Subcutaneous abdominal adipose tissue (tissue), 5 donors: ENCODE measurements around the gene TUBB.

Experiments
- H3K27ac ChIP-seq: one replicate; pipeline ENCODE4 v1.7.0; 2013; ENCODE audit warnings: low read depth, mild to moderate bottlenecking, inconsistent platforms, low read length, moderate library complexity
- H3K27me3 ChIP-seq, 5 donors: one replicate each; pipeline ENCODE4 v1.7.0; 2013; ENCODE audit warnings: low read length in 5 of 5, inconsistent platforms in 1 of 5; ENCODE audit not compliant: control insufficient read depth in 5 of 5, insufficient read depth in 4 of 5
- H3K36me3 ChIP-seq, 5 donors: one replicate each; pipeline ENCODE4 v1.7.0; 2013; ENCODE audit warnings: low read length in 5 of 5; ENCODE audit not compliant: control insufficient read depth in 5 of 5, insufficient read depth in 5 of 5
- H3K4me1 ChIP-seq, 5 donors: one replicate each; pipeline ENCODE4 v1.7.0; 2013; ENCODE audit warnings: low read length in 5 of 5, mild to moderate bottlenecking in 3 of 5, moderate library complexity in 1 of 5; ENCODE audit not compliant: control insufficient read depth in 5 of 5, insufficient read depth in 5 of 5
- H3K4me3 ChIP-seq, 5 donors: one replicate each; pipeline ENCODE4 v1.7.0; 2013; ENCODE audit warnings: low read length in 5 of 5, low read depth in 1 of 5
- H3K9ac ChIP-seq, 5 donors: one replicate each; pipeline ENCODE4 v1.7.0; 2013; ENCODE audit warnings: low read length in 5 of 5, mild to moderate bottlenecking in 4 of 5, moderate library complexity in 3 of 5
- H3K9me3 ChIP-seq, 5 donors: one replicate each; pipeline ENCODE4 v1.7.0; 2013; ENCODE audit warnings: low read length in 5 of 5; ENCODE audit not compliant: control insufficient read depth in 5 of 5
- donor health status: healthy.
- donor health status: healthy.
- donor health status: healthy.
- donor health status: healthy.
- donor health status: healthy.

TUBB gene

GRCh38 chr6:30769088-30769852 lies 49.1 kb downstream of the TUBB start:
- Histone ChIP-seq H3K4me3 (peak overlapping the region in 1 of 5 donors; percentile 29), H3K27me3 (no peaks in the 10 kb centered on the region), H3K27ac (no peak overlapping the region), H3K9ac (peak overlapping the region in 1 of 5 donors; percentile 51), H3K36me3 (no peaks in the 10 kb centered on the region), H3K4me1 (peaks cover 5 to 17% (median 10%) of the 10 kb centered on the region in 5 donors), H3K9me3 (no peaks in the 10 kb centered on the region)

- Histone ChIP-seq H3K9me3 (no peaks in the 10 kb centered on the region), H3K4me1 (peaks cover 5 to 17% (median 10%) of the 10 kb centered on the region in 5 donors), H3K36me3 (no peaks in the 10 kb centered on the region), H3K27ac (no peak overlapping the region), H3K4me3 (no peak overlapping the region), H3K9ac (no peak overlapping the region), H3K27me3 (no peaks in the 10 kb centered on the region)
Measured at GRCh38 chr6:30769853-30770524, 49.8 kb downstream of the TUBB start.

- Histone ChIP-seq H3K9ac (no peak overlapping the region), H3K27me3 (no peaks in the 10 kb centered on the region), H3K4me3 (no peak overlapping the region), H3K27ac (no peak overlapping the region), H3K36me3 (no peaks in the 10 kb centered on the region), H3K9me3 (no peaks in the 10 kb centered on the region), H3K4me1 (peaks cover 5 to 17% (median 10%) of the 10 kb centered on the region in 5 donors)
Measured at GRCh38 chr6:30770592-30770991, 50.4 kb downstream of the TUBB start.

- Histone ChIP-seq H3K4me1 (peaks cover 3 to 21% (median 17%) of the 10 kb centered on the region in 5 donors), H3K27me3 (no peaks in the 10 kb centered on the region), H3K36me3 (no peaks in the 10 kb centered on the region), H3K9ac (no peak overlapping the region), H3K27ac (no peak overlapping the region), H3K9me3 (no peaks in the 10 kb centered on the region), H3K4me3 (no peak overlapping the region)
Measured at GRCh38 chr6:30774701-30775100, 54.5 kb downstream of the TUBB start.
